K562 (cell line): ENCODE measurements around the gene FCGBP. TPM values are rescaled to one million over a fixed set of nuclear protein-coding genes. Genes with fewer than 3 reads are reported as not detected.

ENCODE experiments used
- ATAC-seq: fragments of 200-7000 bp; cut with Tn5 transposase; 3 replicates; pipeline ENCODE4 v1.9.1; 2020; ENCODE audit warnings: moderate library complexity
- BruUV-seq: library from RNA; stranded (reverse); fragments of 400-500 nt; replicated peaks from 2 replicates; lab custom pipeline; 2021; lab: Mats Ljungman, UMichigan
- CTCF ChIA-PET: fragments of 300-600 bp; formaldehyde crosslinking; extraction: SDS; loops from one replicate; lab custom pipeline; 2021; ENCODE audit warnings: low intra/inter-chr PET ratio; lab: Yijun Ruan, JAX
- POLR2A ChIA-PET: fragments of 300-600, 350-650 bp; sonication (Branson Sonifier 250); formaldehyde crosslinking; extraction: SDS; loops from one replicate; lab custom pipeline; 2021; ENCODE audit warnings: antibody characterized with exemption, inconsistent platforms; lab: Yijun Ruan, JAX
- DNase-seq, 4 experiments: peaks; one replicate each; pipeline versions ENCODE4 v3.0.0 to v3.0.0-alpha.2; 2011 to 2018; ENCODE audit warnings: low spot score in 3 of 4, mixed read lengths in 3 of 4; ENCODE audit errors: extremely low read depth in 1 of 4
- FAIRE-seq: peaks from 2 replicates; lab custom pipeline; 2011; peaks lifted over from hg19 to GRCh38; lab: Jason Lieb, UNC
- H2AFZ ChIP-seq: 2 replicates; pipeline ENCODE4 v1.6.0; 2011; ENCODE audit warnings: low read depth, low read length, control low read depth, inconsistent platforms
- H3K27ac ChIP-seq: fragments of 200-600 bp; 3 replicates; pipeline ENCODE4 v1.8.0; 2011; ENCODE audit warnings: low read depth, mild to moderate bottlenecking, control low read depth, inconsistent platforms, low read length, moderate library complexity, mixed read lengths; ENCODE audit errors: extremely low read depth
- H3K27me3 ChIP-seq, 2 experiments: fragments of 300-600 bp in 1 of 2; 2 replicates in 1 of 2; 3 replicates in 1 of 2; pipeline versions ENCODE4 v1.6.0 to v1.8.0; 2011; ENCODE audit warnings: inconsistent platforms in 2 of 2, low read length in 2 of 2, mild to moderate bottlenecking in 1 of 2, mixed read lengths in 1 of 2, moderate library complexity in 1 of 2; ENCODE audit not compliant: control insufficient read depth in 2 of 2, insufficient read depth in 2 of 2
- H3K36me3 ChIP-seq: fragments of 300-600 bp; 3 replicates; pipeline ENCODE4 v1.8.0; 2011; ENCODE audit warnings: mild to moderate bottlenecking, low read length, inconsistent platforms; ENCODE audit not compliant: control insufficient read depth, insufficient read depth
- H3K4me1 ChIP-seq, 2 experiments: fragments of 200-600 bp in 1 of 2; replicated peaks in 1 of 2; 2 replicates in 1 of 2; 3 replicates in 1 of 2; pipeline versions ENCODE4 v1.5.1 to v1.8.0; 2011; ENCODE audit warnings: inconsistent platforms in 2 of 2, low read length in 2 of 2, mild to moderate bottlenecking in 1 of 2, mixed read lengths in 1 of 2, moderate library complexity in 1 of 2; ENCODE audit not compliant: control insufficient read depth in 2 of 2, insufficient read depth in 2 of 2
- H3K4me2 ChIP-seq: 2 replicates; pipeline ENCODE4 v1.6.1; 2011; ENCODE audit warnings: low read length, control low read depth, inconsistent platforms, mixed read lengths; ENCODE audit not compliant: insufficient read depth
- H3K4me3 ChIP-seq: fragments of 200-600 bp; sonication (generic), shearing (Covaris generic); 2 replicates; pipeline ENCODE4 v1.5.1; 2016; ENCODE audit warnings: control low read depth, inconsistent platforms
- H3K79me2 ChIP-seq: fragments of 200-600 bp; 3 replicates; pipeline ENCODE4 v1.8.0; 2011; ENCODE audit warnings: low read length, inconsistent platforms; ENCODE audit not compliant: control insufficient read depth, insufficient read depth
- H3K9ac ChIP-seq, 2 experiments: 2 replicates each; pipeline versions ENCODE4 v1.6.0 to v1.6.1; 2011; ENCODE audit warnings: low read depth in 2 of 2, low read length in 2 of 2, control low read depth in 1 of 2, inconsistent platforms in 1 of 2, mild to moderate bottlenecking in 1 of 2, mixed read lengths in 1 of 2; ENCODE audit not compliant: insufficient read depth in 1 of 2
- H3K9me1 ChIP-seq: one replicate; pipeline ENCODE4 v1.6.0; 2011; ENCODE audit warnings: inconsistent platforms, mild to moderate bottlenecking, low read length, moderate library complexity; ENCODE audit not compliant: control insufficient read depth, insufficient read depth
- H3K9me3 ChIP-seq: replicated peaks from 2 replicates; pipeline ENCODE4 v1.5.1; 2011; ENCODE audit warnings: low read depth, low read length, inconsistent platforms; ENCODE audit not compliant: control insufficient read depth, insufficient read depth
- H4K20me1 ChIP-seq: replicated peaks from 2 replicates; pipeline ENCODE4 v1.6.1; 2011; ENCODE audit warnings: low read length, inconsistent platforms, mixed read lengths; ENCODE audit not compliant: control insufficient read depth, insufficient read depth
- ATF7 ChIP-seq: fragments of 450-650 bp; IDR thresholded peaks from 2 replicates; pipeline ENCODE4 v1.7.1; 2014; ENCODE audit warnings: mild to moderate bottlenecking, moderate library complexity
- HMBOX1 ChIP-seq: sonication (generic); IDR thresholded peaks from 2 replicates; pipeline ENCODE4 v1.6.1; 2016
- HNRNPUL1 ChIP-seq: fragments of 200-400 bp; formaldehyde crosslinking; IDR thresholded peaks from 2 replicates; pipeline ENCODE4 v1.6.1; 2017; ENCODE audit warnings: low read length
- MAX ChIP-seq: sonication (generic); formaldehyde crosslinking; IDR thresholded peaks from 2 replicates; pipeline ENCODE4 v1.9.0; 2022; ENCODE audit warnings: mild to moderate bottlenecking, missing genetic modification reagents
- MEF2A ChIP-seq: IDR thresholded peaks from 2 replicates; pipeline ENCODE4 v1.6.1; 2011; ENCODE audit warnings: low read depth, mild to moderate bottlenecking, low read length, moderate library complexity; ENCODE audit not compliant: control insufficient read depth
- RFX5 ChIP-seq: IDR thresholded peaks from 2 replicates; pipeline ENCODE4 v1.6.1; 2011; ENCODE audit warnings: low read depth, mild to moderate bottlenecking, improper control_type of control experiment, low read length
- SRSF1 ChIP-seq: fragments of 200-400 bp; formaldehyde crosslinking; IDR thresholded peaks from 2 replicates; pipeline ENCODE4 v1.6.1; 2017; ENCODE audit warnings: mild to moderate bottlenecking, low read depth, low read length, moderate library complexity
- STAT6 ChIP-seq: sonication (generic); formaldehyde crosslinking; IDR thresholded peaks from 2 replicates; pipeline ENCODE4 v1.8.1; 2023; ENCODE audit warnings: mild to moderate bottlenecking, missing genetic modification reagents
- WGBS: fragments of 100-300 bp; shearing (Covaris generic); methylation state at CpG from one replicate; pipeline ENCODE4 v1.1.6; 2016; ENCODE audit warnings: low coverage, mixed read lengths; ENCODE audit not compliant: insufficient coverage; ENCODE audit errors: missing lambda C conversion rate; 5-methylcytosine and 5-hydroxymethylcytosine counted together
- in situ Hi-C: fragments of 300-500 bp; cut with MboI; formaldehyde crosslinking; loops from 4 replicates; pipeline ENCODE4 v1.15.0; 2018; ENCODE audit warnings: inconsistent platforms, mixed read lengths
- intact Hi-C: fragments of 100-400 bp; cut with micrococcal nuclease; formaldehyde crosslinking; loops from 2 replicates; pipeline ENCODE4 v1.14.2; 2022
- polyA plus RNA-seq, 8 experiments: library from polyadenylated mRNA; depleted of rRNA in 4 of 8; stranded (reverse) in 5 of 8; unstranded in 3 of 8; fragments of >200 nt; fragmentation: Nextera tagmentation in 2 of 8; fragmentation: Illumina TruSeq in 1 of 8; extraction: Ambion mirVana in 2 of 8; extraction: Trizol in 1 of 8; gene quantifications; 2 replicates each; pipeline versions ENCODE4 v1.2.1 to v1.2.3, GENCODE V29; 2011 to 2014; ENCODE audit warnings: inconsistent platforms in 1 of 8, missing spikeins in 1 of 8
- total RNA-seq, 7 experiments: library from RNA; depleted of rRNA in 6 of 7; stranded (reverse); fragments of >200 nt in 6 of 7; fragmentation: Illumina TruSeq in 2 of 7; extraction: Trizol in 2 of 7; gene quantifications; 2 replicates each; pipeline versions ENCODE4 v1.2.1 to v1.2.3, GENCODE V29; 2011 to 2021; ENCODE audit warnings: low replicate concordance in 1 of 7

Gene FCGBP
- total and polyA plus RNA-seq, 9 of the 15 experiments (the other 6 are each of a cell fraction or from before 2014, with no cell fraction given), result 0.01 to 1.5 (median 0.13) TPM; not detected in 4

- Histone ChIP-seq H3K4me2 (no peak overlapping the region), H3K9me3 (no peaks in the 10 kb centered on the region), H3K27me3 (peaks cover 7 to 52% of the 10 kb centered on the region in 2 experiments; a peak in 4 of 5 replicates), H3K79me2 (no peaks in the 10 kb centered on the region), H4K20me1 (no peaks in the 10 kb centered on the region), H3K9ac (no peak overlapping the region), H3K4me3 (no peak overlapping the region), H3K27ac (no peak overlapping the region), H2AFZ (no peak overlapping the region), H3K9me1 (no peaks in the 10 kb centered on the region), H3K36me3 (no peaks in the 10 kb centered on the region), H3K4me1 (peaks cover 0 to 17% of the 10 kb centered on the region in 2 experiments; a peak in 2 of 5 replicates)
- ATAC-seq, result no peak
- TF ChIP-seq STAT6 (CRISPR knock-in tag) (no peak), MEF2A (no peak), RFX5 (no peak), HNRNPUL1 (no peak), ATF7 (no peak), HMBOX1 (no peak), MAX (no peak), SRSF1 (no peak)
- no TSS peak for BruUV-seq
- WGBS, result 0% methylated on average over 6 of the region's 6 CpGs
- in situ Hi-C loops (no loop called here), intact Hi-C loops (no loop called here)
- ChIA-PET CTCF (no interaction called here), POLR2A (no interaction called here)
- DNase-seq, result no peak
- FAIRE-seq, result no peak
Measured at GRCh38 chr19:39919976-39920375, 14.5 kb downstream of the FCGBP start.
